Muscle of arm (tissue), 12 donors: Measurements from ENCODE around the gene ARGLU1. TPM values are rescaled to one million over a fixed set of nuclear protein-coding genes. Genes with fewer than 3 reads are reported as not detected.

Experiments
- DNase-seq: peaks from one replicate; pipeline ENCODE4 v3.0.0-alpha.2; 2013
- polyA plus RNA-seq, 12 donors: library from polyadenylated mRNA; unstranded; fragments of 120-200 nt; gene quantifications; one replicate each; pipeline ENCODE4 v1.2.1, GENCODE V29; 2013; ENCODE audit not compliant: insufficient read length in 12 of 12

Gene ARGLU1
- polyA plus RNA-seq, 12 donors = 89.7 to 337 (median 127) TPM

- DNase-seq = no peak
These were observed 23.4 kb upstream of the ARGLU1 start for GRCh38 chr13:106591299-106591698.

GRCh38 chr13:106589716-106590115 lies 21.8 kb upstream of the ARGLU1 start:
- DNase-seq = no peak

- DNase-seq = no peak
These were observed 20.4 kb upstream of the ARGLU1 start for GRCh38 chr13:106588367-106588766.

GRCh38 chr13:106587787-106588186 lies 19.9 kb upstream of the ARGLU1 start:
- no peak for DNase-seq

GRCh38 chr13:106586648-106587166 lies 18.8 kb upstream of the ARGLU1 start:
- DNase-seq = no peak

- no peak for DNase-seq
These were observed 13.3 kb upstream of the ARGLU1 start for GRCh38 chr13:106581225-106581624.

GRCh38 chr13:106575896-106576295 lies 8.0 kb upstream of the ARGLU1 start:
- no peak for DNase-seq

- DNase-seq = peak; percentile 55
These were observed 5.9 kb upstream of the ARGLU1 start for GRCh38 chr13:106573868-106574267.

- no peak for DNase-seq
These were observed 5.4 kb upstream of the ARGLU1 start for GRCh38 chr13:106573284-106573846.

GRCh38 chr13:106570299-106570852 lies 2.4 kb upstream of the ARGLU1 start:
- DNase-seq = no peak

GRCh38 chr13:106569233-106570095 lies 1.5 kb upstream of the ARGLU1 start:
- DNase-seq = no peak

- no peak for DNase-seq
These were observed 514 bp upstream of the ARGLU1 start for GRCh38 chr13:106568299-106569003.

- peak; percentile 74 for DNase-seq
These were observed 1.1 kb downstream of the ARGLU1 start for GRCh38 chr13:106566641-106567473.

GRCh38 chr13:106565127-106565775 lies 2.7 kb downstream of the ARGLU1 start:
- DNase-seq = no peak

GRCh38 chr13:106562301-106562700 lies 5.6 kb downstream of the ARGLU1 start:
- DNase-seq = no peak

GRCh38 chr13:106561551-106562170 lies 6.3 kb downstream of the ARGLU1 start:
- no peak for DNase-seq

GRCh38 chr13:106560821-106561220 lies 7.1 kb downstream of the ARGLU1 start:
- no peak for DNase-seq

GRCh38 chr13:106558527-106558926 lies 9.4 kb downstream of the ARGLU1 start:
- DNase-seq = no peak

GRCh38 chr13:106555631-106556328 lies 12.2 kb downstream of the ARGLU1 start:
- no peak for DNase-seq

- DNase-seq = no peak
These were observed 16.2 kb downstream of the ARGLU1 start for GRCh38 chr13:106551751-106552150.
